Glomerular endothelial cell (primary cell): ENCODE data around the gene HCFC1. TPM values are rescaled to one million over a fixed set of nuclear protein-coding genes. Genes with fewer than 3 reads are reported as not detected.

ENCODE experiments used
- DNase-seq: peaks from one replicate; pipeline ENCODE4 v3.0.0-alpha.2; 2011; ENCODE audit warnings: low read depth, low spot score; ENCODE audit errors: extremely low read depth
- total RNA-seq: library from RNA; depleted of rRNA; stranded (reverse); fragments of >200 nt; gene quantifications from 2 replicates; pipeline ENCODE4 v1.2.3, GENCODE V29; 2015

Gene HCFC1
- total RNA-seq, 1 donor from 2014 or later: 91.0 TPM

- DNase-seq: no peak
Measured at GRCh38 chrX:153944800-153945150, 26.8 kb downstream of the HCFC1 start.

DNA sequence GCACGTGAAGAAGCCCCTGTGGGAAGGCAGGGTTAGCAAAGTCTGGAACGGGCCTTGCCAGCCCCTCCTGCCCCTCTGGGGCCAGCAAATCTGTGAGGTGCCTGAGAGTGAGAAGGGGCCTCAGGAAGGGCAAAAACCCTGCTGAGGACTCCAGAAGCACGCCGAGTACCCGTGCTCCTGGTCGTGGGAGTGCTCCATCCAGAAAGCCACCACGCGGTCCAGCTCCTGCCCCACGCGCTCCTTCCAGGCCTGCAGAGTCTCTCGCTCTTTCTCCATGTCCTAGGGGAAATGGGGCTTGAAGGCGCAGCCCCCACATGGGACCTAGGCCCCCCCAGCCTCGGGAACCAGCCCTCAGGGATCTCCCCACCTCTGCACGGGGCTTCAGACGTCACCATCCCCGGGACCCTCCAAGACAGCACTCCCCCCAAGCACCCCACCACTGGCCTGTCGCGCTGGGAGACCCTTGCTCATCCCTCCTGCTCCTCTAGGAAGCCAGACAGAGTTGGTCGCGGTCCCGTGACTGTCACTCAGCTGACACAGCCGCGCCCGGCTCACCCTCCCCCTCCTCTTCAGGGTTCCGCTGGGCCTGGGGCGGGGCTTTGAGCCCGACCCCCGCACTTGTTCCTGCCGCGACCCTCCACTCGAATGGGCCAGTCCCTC lies 27.3 kb downstream of the HCFC1 start, which contains the start of gene RENBP:
Gene RENBP (minus strand): TSS at position 504 of the 660 bp plus-strand sequence. CDS start 33 bp downstream, at position 471.
- no peak for DNase-seq

DNA sequence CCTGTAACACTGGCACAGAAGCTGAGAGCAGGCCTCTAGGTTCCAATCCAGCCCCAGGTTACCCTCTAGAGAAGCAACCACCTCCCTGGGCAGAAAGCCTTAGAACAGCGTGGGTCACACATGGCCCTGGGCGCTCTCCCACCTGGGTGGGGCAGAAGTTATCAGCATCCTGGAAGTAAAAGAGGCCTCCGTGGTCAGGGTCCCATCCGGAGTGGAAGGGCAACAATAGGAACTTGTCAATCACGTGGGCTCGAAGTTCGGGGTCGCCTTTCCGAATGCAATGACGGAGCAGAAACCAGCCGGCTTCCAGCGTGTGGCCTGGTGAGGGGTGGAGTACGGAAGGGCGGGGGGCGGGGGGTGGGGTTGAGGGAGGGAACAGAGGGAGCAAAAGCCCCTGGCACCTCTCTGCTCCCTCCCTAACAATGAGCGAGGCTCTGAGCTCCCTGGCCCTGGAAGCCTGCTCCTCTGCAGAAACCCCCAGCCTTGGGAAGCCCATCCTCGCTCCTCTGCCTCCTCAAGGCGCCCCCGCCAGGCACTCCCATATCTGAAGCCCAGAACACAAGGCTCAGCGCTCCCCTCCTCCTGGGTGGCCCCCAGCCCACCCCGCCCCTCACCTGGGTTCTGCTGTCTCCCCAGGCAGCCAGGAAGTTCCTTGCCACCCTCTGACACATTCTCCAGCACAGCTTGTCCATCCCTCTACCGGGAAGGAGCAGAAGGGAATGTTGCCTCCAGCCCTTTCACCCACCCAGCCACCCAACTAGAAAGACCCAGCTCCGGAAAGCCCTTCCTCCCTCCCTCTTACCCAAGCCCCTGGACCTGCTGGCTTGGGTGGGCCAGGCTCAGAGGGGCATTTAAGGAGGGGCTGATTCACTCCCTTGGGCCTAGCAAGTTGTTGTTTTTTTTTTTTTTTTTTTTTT lies 30.0 kb downstream of the HCFC1 start:
- no peak for DNase-seq

DNA sequence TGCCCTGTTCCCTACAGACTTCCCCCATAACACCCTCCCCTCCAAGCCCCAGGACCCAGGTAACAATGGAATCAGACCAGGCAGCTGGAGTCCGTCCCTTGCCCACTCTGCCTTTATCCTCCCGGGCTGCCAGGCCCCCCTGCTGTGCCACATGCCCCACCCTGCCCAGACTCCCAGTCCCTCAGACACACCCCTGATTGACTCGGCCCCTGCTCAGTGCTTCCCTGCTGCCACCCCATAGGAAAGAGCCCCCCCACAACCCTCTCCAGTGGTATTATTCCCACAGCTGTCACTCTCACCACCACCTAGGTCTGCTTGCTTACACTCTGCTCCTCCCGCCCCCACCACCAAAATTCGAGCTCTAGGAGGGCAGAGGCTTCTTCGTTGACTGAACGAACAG lies 32.0 kb downstream of the HCFC1 start:
- DNase-seq: no peak

- DNase-seq: no peak
Measured at GRCh38 chrX:153938226-153938786, 33.3 kb downstream of the HCFC1 start.

DNA sequence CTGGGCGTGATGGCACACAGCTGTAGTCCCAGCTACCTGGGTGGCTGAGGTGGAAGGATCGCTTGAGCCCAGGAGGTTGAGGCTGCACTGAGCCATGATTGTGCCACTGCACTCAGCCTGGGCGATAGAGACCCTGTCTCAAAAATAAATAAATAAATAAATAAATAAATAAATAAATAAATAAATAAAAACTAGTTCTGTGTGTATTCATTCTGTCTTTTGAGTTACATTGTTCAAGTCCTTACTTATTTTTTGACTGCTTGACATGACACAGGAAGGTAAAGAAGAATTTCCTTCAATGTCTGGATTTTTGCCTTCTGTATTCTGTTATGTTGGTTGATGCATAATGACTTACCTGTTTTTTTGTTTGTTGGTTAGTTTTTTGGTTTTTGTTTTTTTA lies 34.6 kb downstream of the HCFC1 start:
- no peak for DNase-seq

DNA sequence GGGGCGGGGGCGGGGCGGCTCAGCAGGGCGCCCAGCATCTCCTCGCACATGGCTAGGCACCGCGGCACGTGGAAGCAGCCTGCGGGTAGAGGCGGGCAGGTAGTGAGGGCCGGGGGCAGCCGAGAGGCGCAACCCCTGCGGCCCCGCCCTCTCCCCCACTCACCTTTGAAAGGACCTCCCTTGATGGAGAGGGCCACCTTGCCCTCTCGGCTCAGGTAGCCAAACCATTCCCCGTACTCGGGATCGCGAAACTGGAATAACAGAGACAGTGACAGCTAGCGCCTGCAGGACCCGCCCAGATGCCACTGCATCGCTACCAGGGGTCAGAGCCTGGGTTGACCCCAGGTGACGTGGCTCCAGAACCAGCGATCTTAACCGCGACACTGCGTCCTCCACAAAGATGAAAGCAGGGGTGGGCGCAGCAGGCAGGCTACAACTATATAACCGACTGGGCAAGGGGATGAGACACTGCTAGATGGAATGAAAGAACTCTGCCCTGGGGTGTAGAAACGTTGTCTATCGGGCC lies 36.2 kb downstream of the HCFC1 start:
- no peak for DNase-seq

- DNase-seq: no peak
Measured at GRCh38 chrX:153934762-153935325, 36.8 kb downstream of the HCFC1 start, which contains the start of gene NAA10. Gene NAA10 (minus strand): TSS chrX:153935037. CDS start chrX:153934904, 133 bp downstream.

DNA sequence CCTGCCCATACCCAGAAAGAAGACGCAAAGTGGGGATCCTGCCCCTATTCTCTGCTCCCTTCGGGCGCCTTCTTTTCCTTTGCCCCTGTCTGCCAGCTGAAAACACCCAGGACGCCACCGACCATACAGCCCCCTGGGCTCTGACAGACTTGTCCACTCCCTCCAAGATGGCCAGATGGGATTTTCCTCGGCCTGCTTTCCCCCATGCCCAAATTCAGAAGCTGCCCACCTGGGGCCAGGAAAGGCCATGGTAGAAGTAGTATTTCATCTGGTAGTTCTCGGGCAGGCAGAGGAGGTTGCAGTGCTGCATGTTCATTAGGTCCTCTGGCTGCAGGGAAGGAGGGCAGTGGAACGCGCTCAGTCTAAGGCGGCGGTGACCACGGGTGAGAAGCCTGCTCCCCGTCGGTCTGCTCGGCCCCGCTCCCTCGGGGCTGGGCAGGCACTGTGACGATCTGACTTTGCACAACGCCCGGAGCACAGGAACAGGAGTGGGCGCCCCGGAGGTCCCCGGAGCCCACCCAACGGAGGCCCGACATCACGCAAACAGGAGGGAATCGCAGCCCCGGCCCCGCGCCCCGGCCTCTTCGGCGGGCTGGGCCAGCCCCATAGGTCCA lies 37.4 kb downstream of the HCFC1 start:
- no peak for DNase-seq

DNA sequence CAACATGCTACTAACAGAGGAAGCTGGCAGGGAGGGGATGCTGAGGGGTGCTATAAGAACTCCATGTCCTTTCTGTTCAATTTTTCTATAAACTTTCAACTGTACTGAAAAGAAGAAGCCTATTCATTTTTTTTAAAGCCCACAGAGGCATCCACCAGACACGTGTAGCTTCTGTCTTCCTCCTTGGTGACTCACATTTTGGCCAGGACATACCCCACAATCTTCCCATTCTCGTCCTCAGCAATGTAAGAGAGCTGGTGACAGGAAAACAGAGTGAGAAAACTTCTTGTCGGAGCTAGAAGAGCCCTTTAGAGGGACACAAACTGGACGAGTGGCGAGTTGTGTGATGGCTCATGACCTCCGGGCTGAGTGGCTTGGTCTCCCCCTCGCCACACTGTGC lies 37.9 kb downstream of the HCFC1 start:
- no peak for DNase-seq

GRCh38 chrX:153932220-153932915 lies 39.2 kb downstream of the HCFC1 start:
- DNase-seq: no peak

DNA sequence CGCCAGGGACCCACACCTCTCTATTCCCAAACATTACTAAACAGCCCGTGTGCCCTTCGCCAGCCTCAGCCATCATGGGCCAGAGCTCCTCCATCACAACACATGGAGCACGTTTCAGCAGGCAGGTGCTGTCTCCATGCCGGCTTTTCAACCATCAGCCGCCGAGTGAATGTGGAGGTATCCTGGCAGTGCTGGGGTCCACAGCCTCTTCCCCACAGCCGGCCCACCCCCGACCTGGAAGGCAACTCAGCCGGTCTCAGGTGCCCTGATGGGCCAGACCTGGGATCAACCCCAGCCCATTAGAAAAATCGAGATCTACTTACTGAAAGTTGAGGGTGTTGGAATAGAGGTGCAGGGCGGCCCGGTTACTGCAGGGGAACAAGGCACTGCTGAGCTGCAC lies 39.9 kb downstream of the HCFC1 start:
- DNase-seq: no peak

DNA sequence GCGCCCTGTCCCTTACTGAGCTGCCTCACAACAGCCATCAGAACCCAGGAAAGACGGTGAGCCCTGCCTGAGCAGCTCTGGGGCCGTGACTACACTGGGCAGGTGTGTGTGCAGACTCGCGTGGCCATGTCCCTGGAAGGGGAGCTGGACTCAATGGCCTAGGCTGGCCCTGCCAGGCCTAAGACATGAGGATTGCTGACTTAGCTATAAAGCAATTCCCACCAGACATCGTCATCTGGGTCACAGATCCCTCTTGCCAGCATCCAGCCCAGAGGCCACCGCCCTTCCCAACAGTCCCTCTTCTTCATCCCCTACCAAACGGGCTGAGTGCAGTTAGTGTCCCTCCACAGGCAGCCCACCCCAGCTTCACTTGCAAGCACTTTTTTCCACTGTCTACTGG lies 40.5 kb downstream of the HCFC1 start:
- no peak for DNase-seq

GRCh38 chrX:153930011-153930910 lies 41.4 kb downstream of the HCFC1 start:
- no peak for DNase-seq

GRCh38 chrX:153929576-153929975 lies 42.0 kb downstream of the HCFC1 start:
- no peak for DNase-seq

DNA sequence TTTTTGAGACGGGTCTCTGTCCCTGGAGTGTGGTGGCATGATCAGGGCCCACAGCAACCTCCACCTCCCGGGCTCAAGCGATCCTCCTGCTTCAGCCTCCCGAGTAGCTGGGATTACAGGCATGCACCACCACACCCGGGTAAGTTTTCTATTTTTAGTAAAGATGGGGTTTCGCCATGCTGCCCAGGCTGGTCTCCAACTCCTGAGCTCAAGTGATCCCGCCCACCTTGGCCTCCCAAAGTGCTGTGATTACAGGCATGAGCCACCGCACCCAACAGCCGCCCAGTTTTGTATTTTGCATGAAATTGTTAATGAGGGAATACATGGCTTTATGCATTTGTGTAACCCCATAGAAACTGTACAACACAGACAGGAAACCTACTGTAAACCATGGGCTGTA lies 42.8 kb downstream of the HCFC1 start:
- DNase-seq: no peak

GRCh38 chrX:153927922-153928760 lies 43.5 kb downstream of the HCFC1 start:
- peak; percentile 68 for DNase-seq

DNA sequence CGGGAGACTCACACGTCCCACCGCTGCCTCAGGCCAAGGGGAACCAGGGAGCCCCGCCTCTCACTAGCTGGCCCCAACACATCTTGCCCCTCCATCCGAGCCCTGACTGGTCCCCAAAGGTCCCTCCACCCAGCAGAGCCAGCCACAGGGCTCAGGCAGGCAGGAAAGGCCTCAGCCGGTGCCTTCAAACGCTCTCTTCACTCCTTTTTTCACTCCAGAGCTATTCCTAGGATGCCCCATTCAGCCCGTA lies 44.0 kb downstream of the HCFC1 start:
- no peak for DNase-seq
